Measurements from ENCODE around the gene CHMP2A. TPM values are rescaled to one million over a fixed set of nuclear protein-coding genes. Genes with fewer than 3 reads are reported as not detected.
A peak's percentile ranks its signal among the peaks of the same experiment; 100 is the strongest.
"Not testable (repeated sequence)": the region's sequence is repeated elsewhere in the genome, so short reads cannot be mapped to it uniquely, and the experiment has no call there.

Gene CHMP2A
- total RNA-seq, 1 donor: 106 TPM

DNA sequence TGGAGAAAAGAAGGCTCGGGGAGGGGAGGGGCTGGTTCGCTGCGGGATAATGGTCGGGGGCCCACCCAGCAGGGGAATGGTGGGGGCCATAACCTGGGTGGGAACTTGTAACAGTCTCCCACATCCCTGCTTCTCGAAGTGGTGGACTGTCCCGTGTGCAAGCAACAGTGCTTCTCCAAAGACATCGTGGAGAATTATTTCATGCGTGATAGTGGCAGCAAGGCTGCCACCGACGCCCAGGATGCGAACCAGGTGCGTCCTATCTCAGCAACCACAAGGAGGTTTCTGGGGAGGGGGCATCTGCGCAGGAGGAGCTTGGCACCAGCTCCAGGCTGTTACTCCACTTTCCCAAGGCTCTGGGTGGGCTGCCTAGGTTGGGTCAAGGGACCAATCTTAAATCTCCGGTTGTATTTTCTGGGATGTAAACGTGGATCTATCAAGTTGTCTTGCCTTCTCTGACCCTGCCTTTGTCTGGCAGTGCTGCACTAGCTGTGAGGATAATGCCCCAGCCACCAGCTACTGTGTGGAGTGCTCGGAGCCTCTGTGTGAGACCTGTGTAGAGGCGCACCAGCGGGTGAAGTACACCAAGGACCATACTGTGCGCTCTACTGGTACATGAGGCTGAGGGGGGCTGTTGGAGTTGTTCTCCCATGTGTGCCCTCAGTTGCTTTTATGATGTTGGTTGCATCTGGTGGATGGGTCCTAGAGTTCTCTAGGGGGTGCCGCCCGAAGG is 9.5 kb downstream of the CHMP2A start:
- H3K4me3 ChIP-seq (ENCODE audit: insufficient read depth, low read length): peak overlapping the region; percentile 96
- H3K27me3 ChIP-seq (ENCODE audit: insufficient read depth, low read length): peaks cover 10% of the 10 kb centered on the region
- H3K9me3 ChIP-seq (ENCODE audit: low read depth, low read length): no peaks in the 10 kb centered on the region
- TF ChIP-seq CTCF (IDR thresholded peaks at IDR 0.05; ENCODE audit: extremely low read depth, low read depth, low read length): no peak
- H3K79me2 ChIP-seq (ENCODE audit: insufficient read depth, low read length): peaks cover 59% of the 10 kb centered on the region
- no peak overlapping the region for H2AFZ ChIP-seq (ENCODE audit: low read length)
- peaks cover 52% of the 10 kb centered on the region for H4K20me1 ChIP-seq (ENCODE audit: insufficient read depth, low read length)
- H3K4me2 ChIP-seq (ENCODE audit: insufficient read depth, low read length): peak overlapping the region; percentile 87
- peaks cover 14% of the 10 kb centered on the region for H3K4me1 ChIP-seq (ENCODE audit: insufficient read depth, low read length)
- H3K36me3 ChIP-seq (ENCODE audit: insufficient read depth, low read length): peaks cover 42% of the 10 kb centered on the region
- peak; percentile 87 for DNase-seq (ENCODE audit: insufficient read length, low spot score, missing footprints)
- peak overlapping the region; percentile 90 for H3K27ac ChIP-seq (ENCODE audit: low read depth, low read length)

DNA sequence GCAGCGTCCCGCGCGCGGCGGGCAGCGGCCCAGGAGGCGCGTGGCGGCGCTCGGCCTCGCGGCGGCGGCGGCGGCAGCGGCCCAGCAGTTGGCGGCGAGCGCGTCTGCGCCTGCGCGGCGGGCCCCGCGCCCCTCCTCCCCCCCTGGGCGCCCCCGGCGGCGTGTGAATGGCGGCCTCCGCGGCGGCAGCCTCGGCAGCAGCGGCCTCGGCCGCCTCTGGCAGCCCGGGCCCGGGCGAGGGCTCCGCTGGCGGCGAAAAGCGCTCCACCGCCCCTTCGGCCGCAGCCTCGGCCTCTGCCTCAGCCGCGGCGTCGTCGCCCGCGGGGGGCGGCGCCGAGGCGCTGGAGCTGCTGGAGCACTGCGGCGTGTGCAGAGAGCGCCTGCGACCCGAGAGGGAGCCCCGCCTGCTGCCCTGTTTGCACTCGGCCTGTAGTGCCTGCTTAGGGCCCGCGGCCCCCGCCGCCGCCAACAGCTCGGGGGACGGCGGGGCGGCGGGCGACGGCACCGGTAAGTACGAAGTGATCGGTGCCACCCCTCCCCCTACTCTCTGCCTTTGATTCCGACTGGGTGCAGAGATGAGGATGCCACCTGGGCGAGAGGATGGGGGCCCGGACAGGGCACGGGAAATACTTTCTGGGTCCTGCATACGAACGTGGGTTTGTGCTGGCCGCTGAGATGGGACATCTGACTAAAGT is 10.2 kb downstream of the CHMP2A start:
- Histone ChIP-seq H3K27me3 (ENCODE audit: insufficient read depth, low read length) (peaks cover 12% of the 10 kb centered on the region), H3K4me3 (ENCODE audit: insufficient read depth, low read length) (peak overlapping the region; percentile 96), H3K4me2 (ENCODE audit: insufficient read depth, low read length) (peak overlapping the region; percentile 87), H3K9me3 (ENCODE audit: low read depth, low read length) (no peaks in the 10 kb centered on the region), H3K79me2 (ENCODE audit: insufficient read depth, low read length) (peaks cover 52% of the 10 kb centered on the region), H4K20me1 (ENCODE audit: insufficient read depth, low read length) (peaks cover 45% of the 10 kb centered on the region), H3K36me3 (ENCODE audit: insufficient read depth, low read length) (peaks cover 36% of the 10 kb centered on the region), H2AFZ (ENCODE audit: low read length) (peak overlapping the region; percentile 56), H3K4me1 (ENCODE audit: insufficient read depth, low read length) (peaks cover 14% of the 10 kb centered on the region), H3K27ac (ENCODE audit: low read depth, low read length) (peak overlapping the region; percentile 90)
- DNase-seq (ENCODE audit: insufficient read length, low spot score, missing footprints): peak; percentile 99
- TF ChIP-seq CTCF (IDR thresholded peaks at IDR 0.05; ENCODE audit: extremely low read depth, low read depth, low read length): no peak

DNA sequence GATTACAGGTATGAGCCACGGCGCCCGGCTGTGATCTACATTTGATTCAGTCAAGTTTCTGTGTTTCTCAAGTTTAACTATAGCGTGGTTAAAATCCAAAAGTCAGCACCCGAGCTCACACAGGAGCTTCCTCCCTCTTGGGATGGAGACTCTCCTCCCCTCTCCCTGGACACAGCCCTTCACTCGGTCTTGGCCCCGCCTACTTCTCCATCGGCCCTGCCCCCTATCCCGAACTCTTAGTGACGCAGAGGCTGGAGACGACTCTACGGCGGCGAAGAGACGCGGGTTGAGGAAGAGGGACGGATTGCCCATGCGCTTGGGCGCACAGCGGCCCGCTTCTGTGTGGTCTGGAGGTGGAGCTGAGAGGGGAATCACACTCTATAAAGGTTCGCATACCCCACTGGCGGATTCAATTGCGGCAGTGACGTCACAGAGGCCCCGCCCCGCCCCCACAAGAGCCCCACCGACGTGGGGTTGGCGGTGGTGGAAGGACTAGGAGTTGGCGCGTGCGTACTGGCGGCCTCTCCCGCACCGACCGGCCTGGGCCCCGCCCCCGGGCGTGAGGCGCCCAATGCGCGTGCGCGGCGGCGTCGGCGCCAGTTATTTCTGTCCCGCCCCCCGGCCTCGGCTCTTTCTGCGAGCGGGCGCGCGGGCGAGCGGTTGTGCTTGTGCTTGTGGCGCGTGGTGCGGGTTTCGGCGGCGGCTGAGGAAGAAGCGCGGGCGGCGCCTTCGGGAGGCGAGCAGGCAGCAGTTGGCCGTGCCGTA is 10.9 kb downstream of the CHMP2A start, which contains the start of gene TRIM28:
TRIM28 (plus strand) TSS at position 239 of the 765 bp plus-strand sequence. CDS start 694 bp downstream, outside the sequence.
- Histone ChIP-seq H3K79me2 (ENCODE audit: insufficient read depth, low read length) (peaks cover 44% of the 10 kb centered on the region), H4K20me1 (ENCODE audit: insufficient read depth, low read length) (peaks cover 38% of the 10 kb centered on the region), H2AFZ (ENCODE audit: low read length) (peak within 1 kb of the TSS; percentile 91), H3K27me3 (ENCODE audit: insufficient read depth, low read length) (peaks cover 19% of the 10 kb centered on the region), H3K4me1 (ENCODE audit: insufficient read depth, low read length) (peaks cover 14% of the 10 kb centered on the region), H3K27ac (ENCODE audit: low read depth, low read length) (peak within 1 kb of the TSS; percentile 90), H3K9me3 (ENCODE audit: low read depth, low read length) (no peaks in the 10 kb centered on the region), H3K4me3 (ENCODE audit: insufficient read depth, low read length) (peak within 1 kb of the TSS; percentile 96), H3K4me2 (ENCODE audit: insufficient read depth, low read length) (peak within 1 kb of the TSS; percentile 87), H3K36me3 (ENCODE audit: insufficient read depth, low read length) (peaks cover 29% of the 10 kb centered on the region)
- TF ChIP-seq CTCF (IDR thresholded peaks at IDR 0.05; ENCODE audit: extremely low read depth, low read depth, low read length): no peak
- DNase-seq (ENCODE audit: insufficient read length, low spot score, missing footprints): peak; percentile 100

GRCh38 chr19:58542641-58543372 is 12.1 kb downstream of the CHMP2A start:
- H3K4me2 ChIP-seq (ENCODE audit: insufficient read depth, low read length); H3K4me3 ChIP-seq (ENCODE audit: insufficient read depth, low read length); H3K27ac ChIP-seq (ENCODE audit: low read depth, low read length); H2AFZ ChIP-seq (ENCODE audit: low read length); H3K9me3 ChIP-seq (ENCODE audit: low read depth, low read length): not testable (repeated sequence)
- peaks cover 29% of the 10 kb centered on the region for H4K20me1 ChIP-seq (ENCODE audit: insufficient read depth, low read length)
- H3K27me3 ChIP-seq (ENCODE audit: insufficient read depth, low read length): peaks cover 31% of the 10 kb centered on the region
- peaks cover 32% of the 10 kb centered on the region for H3K79me2 ChIP-seq (ENCODE audit: insufficient read depth, low read length)
- peaks cover 14% of the 10 kb centered on the region for H3K4me1 ChIP-seq (ENCODE audit: insufficient read depth, low read length)
- peak; percentile 11 for DNase-seq (ENCODE audit: insufficient read length, low spot score, missing footprints)
- H3K36me3 ChIP-seq (ENCODE audit: insufficient read depth, low read length): peaks cover 17% of the 10 kb centered on the region

DNA sequence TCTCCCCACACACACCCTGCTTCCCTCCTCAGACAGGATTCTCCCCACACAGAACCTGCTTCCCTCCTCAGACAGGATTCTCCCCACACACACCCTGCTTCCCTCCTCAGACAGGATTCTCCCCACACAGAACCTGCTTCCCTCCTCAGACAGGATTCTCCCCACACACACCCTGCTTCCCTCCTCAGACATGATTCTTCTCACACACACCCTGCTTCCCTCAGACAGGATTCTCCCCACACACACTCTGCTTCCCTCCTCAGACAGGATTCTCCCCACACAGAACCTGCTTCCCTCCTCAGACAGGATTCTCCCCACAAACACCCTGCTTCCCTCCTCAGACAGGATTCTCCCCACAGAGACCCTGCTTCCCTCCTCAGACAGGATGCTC is 15.7 kb downstream of the CHMP2A start:
- H4K20me1 ChIP-seq (ENCODE audit: insufficient read depth, low read length); H3K4me1 ChIP-seq (ENCODE audit: insufficient read depth, low read length); H3K4me3 ChIP-seq (ENCODE audit: insufficient read depth, low read length); DNase-seq (ENCODE audit: insufficient read length, low spot score, missing footprints); H3K9me3 ChIP-seq (ENCODE audit: low read depth, low read length); H3K4me2 ChIP-seq (ENCODE audit: insufficient read depth, low read length); H3K27ac ChIP-seq (ENCODE audit: low read depth, low read length); H2AFZ ChIP-seq (ENCODE audit: low read length); H3K36me3 ChIP-seq (ENCODE audit: insufficient read depth, low read length); H3K79me2 ChIP-seq (ENCODE audit: insufficient read depth, low read length): not testable (repeated sequence)
- peaks cover 41% of the 10 kb centered on the region for H3K27me3 ChIP-seq (ENCODE audit: insufficient read depth, low read length)
